ENCODE data around the gene TFCP2L1. TPM values are rescaled to one million over a fixed set of nuclear protein-coding genes. Genes with fewer than 3 reads are reported as not detected.

TFCP2L1 gene
- total and polyA plus RNA-seq, 12 donors = 0.02 to 0.60 (median 0.14) TPM; not detected in 1

- Histone ChIP-seq H3K27ac (no peak overlapping the region), H3K9me3 (peaks cover 0 to 16% (median 0%) of the 10 kb centered on the region in 11 donors), H3K27me3 (peaks cover 0 to 8% (median 0%) of the 10 kb centered on the region in 7 donors), H3K4me3 (no peak overlapping the region), H3K4me1 (peaks cover 0 to 7% (median 0%) of the 10 kb centered on the region in 9 donors), H3K36me3 (no peaks in the 10 kb centered on the region)
- TF ChIP-seq CTCF (IDR thresholded peaks at IDR 0.05) = no peak
- DNase-seq (no peak), ATAC-seq (no peak)
- 77 to 79% methylated on average over 1 of the region's 1 CpG for WGBS, 2 donors
- intact Hi-C loops (cut with DNase I) = no loop called here
Observed at GRCh38 chr2:121170577-121170976, 114.4 kb downstream of the TFCP2L1 start.

DNA sequence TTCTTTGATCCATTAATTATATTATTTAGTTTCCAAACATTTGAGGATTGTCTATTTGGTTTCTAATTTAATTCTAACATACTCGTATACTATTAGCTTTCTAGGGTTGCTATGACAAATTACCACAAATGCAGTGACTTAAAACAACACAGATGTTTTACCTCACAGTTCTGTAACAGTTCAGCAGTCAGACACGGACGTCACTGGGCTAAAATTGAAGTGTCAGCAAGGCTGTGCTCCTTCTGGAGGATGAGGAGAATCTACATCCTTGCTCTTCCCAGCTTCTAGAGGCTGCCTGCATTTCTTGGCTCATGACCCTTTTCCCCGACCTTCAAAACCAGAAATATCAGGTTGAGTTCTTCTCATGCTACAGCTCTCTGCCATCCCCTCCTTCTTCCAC, 117.6 kb downstream of the TFCP2L1 start:
- no peak for TF ChIP-seq CTCF (IDR thresholded peaks at IDR 0.05)
- 44% methylated on average over 4 of the region's 4 CpGs for WGBS, 2 donors
- H3K9me3 ChIP-seq = peaks cover 0 to 26% (median 8%) of the 10 kb centered on the region in 11 donors
- ATAC-seq (no peak), DNase-seq (no peak)
- intact Hi-C loops (cut with DNase I) = no loop called here
- peaks cover 0 to 6% (median 0%) of the 10 kb centered on the region in 7 donors for H3K27me3 ChIP-seq
- H3K36me3 ChIP-seq = no peaks in the 10 kb centered on the region
- H3K27ac ChIP-seq = no peak overlapping the region
- no peak overlapping the region for H3K4me3 ChIP-seq
- H3K4me1 ChIP-seq = no peaks in the 10 kb centered on the region

Other genes starting within 250 kb of the TFCP2L1 start
- not detected for gene RNU4ATAC, start 245.7 kb upstream of the TFCP2L1 start, total RNA-seq
- gene RNU4ATAC, start 245.7 kb upstream of the TFCP2L1 start, polyA plus RNA-seq = not detected